VCaP (cell line): ENCODE data around the gene CNTRL.

Experiments used
- H3K27ac ChIP-seq: fragments of 450-650 bp; 2 replicates; pipeline ENCODE4 v1.5.1; 2017
- TF ChIP-seq, protein P1 (sequence below): fragments of 450-650 bp; conservative IDR thresholded peaks from 2 replicates; pipeline ENCODE4 v1.5.1; 2017; ENCODE audit warnings: mild to moderate bottlenecking, moderate library complexity

CNTRL gene

GRCh38 chr9:121055642-121056143 lies 19.1 kb upstream of the CNTRL start:
- TF ChIP-seq, protein P1, sequence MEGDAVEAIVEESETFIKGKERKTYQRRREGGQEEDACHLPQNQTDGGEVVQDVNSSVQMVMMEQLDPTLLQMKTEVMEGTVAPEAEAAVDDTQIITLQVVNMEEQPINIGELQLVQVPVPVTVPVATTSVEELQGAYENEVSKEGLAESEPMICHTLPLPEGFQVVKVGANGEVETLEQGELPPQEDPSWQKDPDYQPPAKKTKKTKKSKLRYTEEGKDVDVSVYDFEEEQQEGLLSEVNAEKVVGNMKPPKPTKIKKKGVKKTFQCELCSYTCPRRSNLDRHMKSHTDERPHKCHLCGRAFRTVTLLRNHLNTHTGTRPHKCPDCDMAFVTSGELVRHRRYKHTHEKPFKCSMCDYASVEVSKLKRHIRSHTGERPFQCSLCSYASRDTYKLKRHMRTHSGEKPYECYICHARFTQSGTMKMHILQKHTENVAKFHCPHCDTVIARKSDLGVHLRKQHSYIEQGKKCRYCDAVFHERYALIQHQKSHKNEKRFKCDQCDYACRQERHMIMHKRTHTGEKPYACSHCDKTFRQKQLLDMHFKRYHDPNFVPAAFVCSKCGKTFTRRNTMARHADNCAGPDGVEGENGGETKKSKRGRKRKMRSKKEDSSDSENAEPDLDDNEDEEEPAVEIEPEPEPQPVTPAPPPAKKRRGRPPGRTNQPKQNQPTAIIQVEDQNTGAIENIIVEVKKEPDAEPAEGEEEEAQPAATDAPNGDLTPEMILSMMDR = no peak
- H3K27ac ChIP-seq = no peak overlapping the region

- TF ChIP-seq, protein P1 = no peak
- H3K27ac ChIP-seq = no peak overlapping the region
Observed at GRCh38 chr9:121057821-121058220, 16.9 kb upstream of the CNTRL start.

DNA sequence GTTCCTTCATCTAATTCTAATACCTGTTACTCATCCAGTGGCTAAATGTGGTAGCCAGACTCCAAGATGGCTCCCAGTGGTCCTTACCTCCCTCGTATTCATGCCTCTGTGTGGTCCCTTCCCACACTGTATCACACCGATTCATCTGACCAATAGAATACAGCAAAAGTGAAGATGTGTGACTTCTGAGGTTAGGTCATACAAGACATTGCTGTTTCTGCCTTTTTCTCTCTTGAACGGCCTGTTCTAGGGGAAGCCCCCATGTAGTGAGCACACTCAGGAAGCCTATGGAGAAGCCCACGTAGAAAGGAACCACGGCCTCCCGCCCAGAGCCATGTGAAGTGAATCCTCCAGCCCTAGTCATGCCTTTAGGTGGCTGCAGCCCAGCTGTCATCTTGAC lies 15.2 kb upstream of the CNTRL start:
- no peak overlapping the region for H3K27ac ChIP-seq
- TF ChIP-seq, protein P1 = no peak

DNA sequence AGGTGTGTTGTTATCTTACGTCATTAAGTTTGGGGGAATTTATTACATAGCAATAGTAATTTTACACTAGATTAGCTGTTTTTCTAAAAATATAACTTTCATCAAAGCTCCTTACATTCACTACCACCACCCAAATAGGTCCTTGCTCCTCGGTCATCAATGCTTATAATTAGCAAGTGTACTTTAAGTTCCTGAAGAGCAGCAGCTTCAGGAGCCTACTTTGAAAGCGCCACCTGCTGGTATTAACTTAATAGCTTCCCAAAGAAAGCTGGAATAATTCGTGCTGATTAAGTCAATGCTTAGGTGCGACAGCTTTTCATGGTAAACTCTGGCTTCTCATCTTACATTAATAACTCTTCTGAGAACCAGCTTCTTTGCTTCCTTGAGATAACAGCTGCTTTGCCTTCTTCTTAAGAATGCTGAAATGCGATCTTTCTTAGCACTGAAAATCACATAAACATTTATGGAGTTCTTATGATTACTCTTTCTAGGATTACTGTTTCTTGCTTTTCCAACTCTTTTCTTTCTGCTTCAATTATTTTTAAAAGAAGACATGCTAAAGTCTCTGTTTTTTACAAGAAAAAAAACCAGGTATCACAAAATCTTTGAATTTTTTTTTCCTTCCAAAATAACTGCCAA lies 14.6 kb upstream of the CNTRL start:
- no peak overlapping the region for H3K27ac ChIP-seq
- TF ChIP-seq, protein P1 = peak; percentile 94

DNA sequence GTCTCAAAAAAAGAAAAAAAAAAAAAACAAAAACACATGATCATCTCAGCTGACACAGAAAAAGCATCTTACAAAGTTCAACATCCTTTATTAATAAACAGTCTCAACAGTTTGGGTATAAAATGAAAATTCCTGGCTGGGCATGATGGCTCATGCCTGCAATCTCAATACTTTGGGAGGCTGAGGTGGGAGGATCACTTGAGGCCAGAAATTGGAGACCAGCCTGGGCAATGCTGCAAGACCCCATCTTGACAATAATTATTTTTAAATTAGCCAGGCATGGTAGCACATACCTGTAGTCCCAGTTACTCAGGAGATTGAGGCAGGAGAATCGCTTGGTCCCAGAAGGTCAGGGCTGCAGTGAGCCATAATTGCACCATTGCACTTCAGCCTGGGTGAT lies 7.9 kb upstream of the CNTRL start:
- TF ChIP-seq, protein P1 = no peak
- H3K27ac ChIP-seq = no peak overlapping the region

- TF ChIP-seq, protein P1 = no peak
- no peak overlapping the region for H3K27ac ChIP-seq
Observed at GRCh38 chr9:121067640-121068039, 7.1 kb upstream of the CNTRL start.

DNA sequence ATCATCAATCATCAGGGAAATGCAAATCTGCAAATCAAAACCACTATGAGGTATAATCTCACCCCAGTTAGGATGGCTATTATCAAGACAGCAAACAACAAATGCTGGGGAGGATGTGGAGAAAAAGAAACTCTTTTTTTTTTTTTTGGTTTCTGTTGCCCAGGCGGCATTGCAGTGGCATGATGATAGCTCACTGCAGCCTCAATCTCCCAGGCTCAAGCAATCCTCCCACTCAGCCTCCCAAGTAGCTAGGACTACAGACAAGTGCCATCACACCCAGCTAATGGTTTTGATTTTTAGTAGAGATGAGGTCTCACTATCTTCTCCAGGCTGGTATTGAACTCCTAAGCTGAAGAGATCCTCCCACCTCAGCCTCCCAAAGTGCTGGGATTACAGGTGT lies 5.4 kb upstream of the CNTRL start:
- TF ChIP-seq, protein P1 = no peak
- no peak overlapping the region for H3K27ac ChIP-seq
